Measurements from ENCODE around the gene OPRL1. TPM values are rescaled to one million over a fixed set of nuclear protein-coding genes. Genes with fewer than 3 reads are reported as not detected.
A peak's percentile ranks its signal among the peaks of the same experiment; 100 is the strongest.

OPRL1 gene
- total RNA-seq, 1 experiment from 2014 or later: 34.0 TPM

DNA sequence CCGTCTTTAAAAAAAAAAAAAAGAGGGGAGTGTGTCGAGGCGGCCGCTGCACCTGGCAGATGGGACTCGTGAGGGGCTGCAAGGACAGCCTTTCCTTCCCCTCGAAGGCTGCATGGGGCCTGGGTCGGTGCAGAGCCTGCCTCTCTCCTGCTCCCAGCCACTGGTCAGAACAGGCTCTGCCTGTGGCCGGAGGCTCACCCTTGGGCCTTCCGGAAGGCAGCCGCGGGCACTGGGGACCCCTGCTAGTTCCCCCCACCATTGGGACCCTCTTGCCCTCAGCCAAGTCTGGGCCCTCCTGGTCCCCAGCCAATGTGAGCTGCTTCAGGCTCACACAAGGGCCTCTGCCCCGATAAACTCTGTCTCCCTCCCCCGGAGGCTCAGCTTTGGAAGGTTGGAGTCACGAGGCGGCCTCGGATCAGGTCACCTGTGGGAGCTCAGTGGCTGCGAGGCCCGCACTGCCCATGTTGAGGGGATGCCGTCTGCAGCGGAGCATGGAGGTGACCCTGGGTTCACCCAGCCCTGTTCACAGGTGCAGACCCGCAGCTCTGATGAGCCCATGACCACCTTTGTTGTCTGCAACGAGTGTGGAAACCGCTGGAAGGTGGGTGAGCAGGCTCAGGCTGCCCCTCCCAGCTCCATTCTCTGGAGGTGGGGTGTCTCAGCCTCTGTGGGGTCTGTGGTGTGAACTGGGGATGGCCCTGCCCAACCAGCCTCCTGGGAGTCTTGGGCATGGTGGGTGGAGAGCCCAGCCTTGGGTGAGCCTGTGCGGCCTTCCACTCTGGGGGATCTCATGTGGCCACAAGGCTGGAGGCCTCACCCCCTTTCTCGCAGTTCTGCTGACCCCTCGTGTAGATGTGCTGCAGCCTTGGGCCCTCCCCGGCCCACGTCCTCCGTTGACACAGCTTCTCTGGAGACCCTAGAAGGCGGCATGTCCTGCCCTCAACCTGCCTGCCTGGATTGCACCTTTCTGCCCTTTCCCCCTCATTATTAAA, 8.2 kb upstream of the OPRL1 start:
- peak overlapping the region; percentile 96 for H3K9ac ChIP-seq (ENCODE audit: low read length)
- H3K27ac ChIP-seq (ENCODE audit: low read length): peak overlapping the region; percentile 100
- H3K4me1 ChIP-seq (ENCODE audit: low read length): peaks cover 100% of the 10 kb centered on the region
- no peak overlapping the region for H2AFZ ChIP-seq (ENCODE audit: low read length)
- peaks cover 22% of the 10 kb centered on the region for H3K36me3 ChIP-seq (ENCODE audit: insufficient read depth, low read length)
- no peaks in the 10 kb centered on the region for H3K9me2 ChIP-seq (replicated peaks; ENCODE audit: insufficient read depth, low read length)
- peaks cover 3% of the 10 kb centered on the region; the same call in 1 of the 2 replicates for H4K20me1 ChIP-seq (ENCODE audit: insufficient read depth, low read depth, low read length)
- peak overlapping the region; percentile 18; the same call in 1 of the 2 replicates for H3K4me3 ChIP-seq (ENCODE audit: low read length)
- peaks cover 7% of the 10 kb centered on the region for H3K79me2 ChIP-seq (ENCODE audit: low read length)
- H3K4me2 ChIP-seq (ENCODE audit: low read depth, low read length, poor library complexity, severe bottlenecking): peak overlapping the region; percentile 61
- DNase-seq: peak; percentile 86
- no peaks in the 10 kb centered on the region for H3K27me3 ChIP-seq (ENCODE audit: low read length)
- H3K9me3 ChIP-seq (ENCODE audit: low read length): no peaks in the 10 kb centered on the region

DNA sequence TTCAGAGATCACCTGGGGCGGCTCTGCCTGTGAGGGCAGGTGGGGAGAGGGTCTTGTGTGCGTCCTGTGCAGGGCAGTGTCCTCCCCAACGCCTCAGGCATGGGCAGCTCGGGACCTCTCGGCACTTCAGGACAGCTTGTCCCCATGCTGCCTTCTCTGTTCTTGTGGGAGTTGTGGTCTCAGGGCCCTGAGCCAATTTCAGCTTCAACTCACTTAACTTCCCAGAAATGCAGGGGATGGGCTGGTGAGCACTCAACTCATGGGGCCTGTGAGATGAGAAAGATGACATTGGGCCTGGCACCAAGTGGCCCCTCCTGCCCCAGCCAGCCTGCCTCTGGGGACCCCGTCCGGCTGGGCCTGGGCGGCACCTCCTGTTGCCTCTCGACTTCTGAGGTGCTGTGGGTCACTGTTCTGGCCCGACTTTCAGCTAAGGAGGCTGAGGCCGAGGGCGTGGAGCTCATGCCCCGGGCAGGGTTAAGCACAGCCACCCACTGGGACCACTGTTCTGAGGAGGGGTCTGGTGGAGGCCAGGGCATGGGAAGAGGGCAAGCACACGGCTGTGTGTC, 7.3 kb upstream of the OPRL1 start:
- Histone ChIP-seq H3K9me2 (replicated peaks; ENCODE audit: insufficient read depth, low read length) (no peaks in the 10 kb centered on the region), H3K27me3 (ENCODE audit: low read length) (no peaks in the 10 kb centered on the region), H3K36me3 (ENCODE audit: insufficient read depth, low read length) (peaks cover 22% of the 10 kb centered on the region), H2AFZ (ENCODE audit: low read length) (no peak overlapping the region), H3K4me1 (ENCODE audit: low read length) (peaks cover 100% of the 10 kb centered on the region), H3K27ac (ENCODE audit: low read length) (peak overlapping the region; percentile 100), H3K9ac (ENCODE audit: low read length) (peak overlapping the region; percentile 96), H3K4me3 (ENCODE audit: low read length) (peak overlapping the region; percentile 18; the same call in 1 of the 2 replicates), H3K4me2 (ENCODE audit: low read depth, low read length, poor library complexity, severe bottlenecking) (peak overlapping the region; percentile 61), H3K9me3 (ENCODE audit: low read length) (no peaks in the 10 kb centered on the region), H4K20me1 (ENCODE audit: insufficient read depth, low read depth, low read length) (peaks cover 3% of the 10 kb centered on the region; the same call in 1 of the 2 replicates), H3K79me2 (ENCODE audit: low read length) (peaks cover 10% of the 10 kb centered on the region)
- no peak for DNase-seq

DNA sequence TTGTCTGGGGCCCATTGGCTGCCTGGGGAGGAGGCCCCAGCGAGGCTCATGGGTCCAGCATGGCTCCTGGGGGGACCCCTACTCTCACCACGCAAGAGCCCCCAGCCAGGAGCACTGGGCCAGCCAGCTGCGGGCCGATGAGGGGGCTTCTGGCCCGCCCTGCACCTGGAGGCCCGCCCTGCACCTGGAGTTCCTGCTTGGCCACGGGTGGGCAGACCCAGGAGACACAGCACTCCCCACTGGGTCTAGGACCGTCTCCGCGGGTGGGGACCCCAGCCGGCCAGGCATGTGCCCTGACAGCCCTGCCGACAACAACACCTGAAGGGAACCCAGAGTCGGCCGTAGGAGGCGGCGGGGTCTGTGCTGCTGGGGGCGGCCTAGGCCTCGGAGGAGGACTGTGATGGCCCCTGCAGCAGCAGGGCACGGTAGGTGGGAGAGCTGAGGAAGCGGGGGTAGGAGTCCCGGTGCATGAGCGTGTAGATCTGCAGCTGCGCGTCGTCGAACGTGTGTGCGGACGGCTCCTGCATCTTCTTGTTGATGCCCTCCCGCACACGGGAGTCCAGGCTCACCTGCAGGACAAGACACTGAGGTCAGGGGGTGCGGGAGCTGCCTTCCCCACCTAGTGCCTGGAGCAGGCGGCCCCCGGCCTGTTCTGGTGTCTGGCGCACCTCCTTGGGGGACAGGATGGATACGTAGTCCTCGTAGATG, 6.3 kb upstream of the OPRL1 start:
- Histone ChIP-seq H3K4me3 (ENCODE audit: low read length) (no peak overlapping the region), H2AFZ (ENCODE audit: low read length) (no peak overlapping the region), H3K27ac (ENCODE audit: low read length) (peak overlapping the region; percentile 100), H3K4me1 (ENCODE audit: low read length) (peaks cover 94% of the 10 kb centered on the region), H3K36me3 (ENCODE audit: insufficient read depth, low read length) (peaks cover 22% of the 10 kb centered on the region), H3K27me3 (ENCODE audit: low read length) (no peaks in the 10 kb centered on the region), H3K9ac (ENCODE audit: low read length) (peak overlapping the region; percentile 96), H3K9me3 (ENCODE audit: low read length) (no peaks in the 10 kb centered on the region), H3K79me2 (ENCODE audit: low read length) (peaks cover 10% of the 10 kb centered on the region), H4K20me1 (ENCODE audit: insufficient read depth, low read depth, low read length) (peaks cover 3% of the 10 kb centered on the region; the same call in 1 of the 2 replicates), H3K4me2 (ENCODE audit: low read depth, low read length, poor library complexity, severe bottlenecking) (peak overlapping the region; percentile 61), H3K9me2 (replicated peaks; ENCODE audit: insufficient read depth, low read length) (no peaks in the 10 kb centered on the region)
- no peak for DNase-seq

DNA sequence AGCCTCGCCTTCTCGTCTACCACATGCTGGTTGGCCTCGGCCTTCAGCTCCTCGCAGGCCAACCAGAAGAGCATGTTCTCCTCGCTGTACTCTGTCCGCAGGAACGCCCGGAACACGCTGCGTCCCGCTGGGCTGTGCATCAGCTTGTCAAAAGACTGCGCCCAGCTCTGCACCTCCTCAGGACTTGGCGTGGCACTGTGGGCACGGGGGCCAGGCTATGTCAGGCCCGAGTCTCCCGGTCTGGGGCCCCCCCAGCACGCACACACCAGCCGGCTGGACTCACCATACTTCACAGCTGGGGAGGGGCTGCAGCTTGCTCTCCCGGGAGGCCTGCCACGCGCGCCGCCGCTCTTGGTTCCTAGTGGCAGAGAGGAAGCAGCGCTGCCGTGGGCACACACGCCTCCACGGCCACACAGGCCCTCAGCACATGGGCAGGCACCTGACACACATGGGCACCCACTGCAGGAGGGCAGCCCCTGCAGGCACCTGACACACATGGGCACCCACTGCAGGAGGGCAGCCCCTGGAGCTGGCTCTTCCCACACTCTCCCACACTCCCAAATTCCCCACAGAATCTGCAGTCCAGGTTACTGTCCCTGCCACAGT, 5.6 kb upstream of the OPRL1 start:
- peak overlapping the region; percentile 96 for H3K9ac ChIP-seq (ENCODE audit: low read length)
- H4K20me1 ChIP-seq (ENCODE audit: insufficient read depth, low read depth, low read length): peaks cover under 1% of the 10 kb centered on the region; the same call in 1 of the 2 replicates

DNA sequence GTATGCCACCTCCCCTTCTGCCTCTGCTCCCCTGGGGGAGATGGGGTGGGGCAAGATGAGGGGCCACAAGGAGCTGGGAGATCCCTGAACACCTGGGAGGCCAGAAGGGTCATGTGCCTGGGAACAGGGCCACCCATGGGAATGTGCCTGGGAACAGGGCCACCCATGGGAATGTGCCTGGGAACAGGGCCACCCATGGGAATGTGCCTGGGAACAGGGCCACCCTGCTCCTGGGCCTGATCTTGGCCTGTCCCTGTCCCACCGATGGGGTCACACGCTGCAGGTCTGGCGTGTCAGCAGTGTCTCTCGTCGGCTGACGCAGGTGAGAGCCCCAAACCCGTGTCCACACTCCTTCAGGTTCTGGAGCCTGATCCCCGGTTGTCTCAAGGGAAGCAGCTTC, 4.9 kb upstream of the OPRL1 start:
- H3K79me2 ChIP-seq (ENCODE audit: low read length): peaks cover 10% of the 10 kb centered on the region
- H3K4me2 ChIP-seq (ENCODE audit: low read depth, low read length, poor library complexity, severe bottlenecking): peak overlapping the region; percentile 93
- H2AFZ ChIP-seq (ENCODE audit: low read length): no peak overlapping the region
- H4K20me1 ChIP-seq (ENCODE audit: insufficient read depth, low read depth, low read length): no peaks in the 10 kb centered on the region; the same call in 1 of the 2 replicates
- H3K4me1 ChIP-seq (ENCODE audit: low read length): peaks cover 81% of the 10 kb centered on the region
- no peaks in the 10 kb centered on the region for H3K9me2 ChIP-seq (replicated peaks; ENCODE audit: insufficient read depth, low read length)
- peak overlapping the region; percentile 96 for H3K9ac ChIP-seq (ENCODE audit: low read length)
- H3K27me3 ChIP-seq (ENCODE audit: low read length): no peaks in the 10 kb centered on the region
- no peaks in the 10 kb centered on the region for H3K9me3 ChIP-seq (ENCODE audit: low read length)
- H3K27ac ChIP-seq (ENCODE audit: low read length): peak overlapping the region; percentile 100
- H3K36me3 ChIP-seq (ENCODE audit: insufficient read depth, low read length): peaks cover 22% of the 10 kb centered on the region
- H3K4me3 ChIP-seq (ENCODE audit: low read length): no peak overlapping the region
- DNase-seq: no peak

More for the DNA sequence above, 5.6 kb upstream of the OPRL1 start:
- Histone ChIP-seq H3K9me3 (ENCODE audit: low read length) (no peaks in the 10 kb centered on the region), H3K79me2 (ENCODE audit: low read length) (peaks cover 10% of the 10 kb centered on the region), H3K4me2 (ENCODE audit: low read depth, low read length, poor library complexity, severe bottlenecking) (peak overlapping the region; percentile 61), H3K27ac (ENCODE audit: low read length) (peak overlapping the region; percentile 100), H2AFZ (ENCODE audit: low read length) (no peak overlapping the region), H3K4me1 (ENCODE audit: low read length) (peaks cover 88% of the 10 kb centered on the region), H3K27me3 (ENCODE audit: low read length) (no peaks in the 10 kb centered on the region), H3K9me2 (replicated peaks; ENCODE audit: insufficient read depth, low read length) (no peaks in the 10 kb centered on the region), H3K4me3 (ENCODE audit: low read length) (no peak overlapping the region), H3K36me3 (ENCODE audit: insufficient read depth, low read length) (peaks cover 22% of the 10 kb centered on the region)
- no peak for DNase-seq

DNA sequence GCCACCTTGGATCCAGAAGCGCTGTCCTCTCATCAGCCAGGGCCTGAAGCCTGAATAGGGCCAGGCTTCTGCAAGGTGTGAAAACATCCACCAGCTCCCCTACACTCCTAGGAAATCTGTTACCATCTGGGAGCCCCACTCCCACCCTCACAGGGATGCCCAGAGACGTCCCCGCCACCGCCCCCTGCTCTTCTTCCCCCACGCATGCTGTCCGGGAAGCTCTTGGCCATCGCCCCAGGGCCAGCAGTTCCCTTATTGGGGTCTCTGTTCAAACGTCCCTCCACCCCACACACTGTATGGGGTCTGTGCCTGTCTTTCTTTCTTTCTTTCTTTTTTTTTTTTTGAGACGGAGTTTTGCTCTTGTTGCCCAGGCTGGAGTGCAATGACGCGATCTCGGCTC, 4.3 kb upstream of the OPRL1 start:
- peak overlapping the region; percentile 93 for H3K4me2 ChIP-seq (ENCODE audit: low read depth, low read length, poor library complexity, severe bottlenecking)
- no peaks in the 10 kb centered on the region for H3K9me3 ChIP-seq (ENCODE audit: low read length)
- peaks cover 16% of the 10 kb centered on the region for H3K79me2 ChIP-seq (ENCODE audit: low read length)
- H3K27ac ChIP-seq (ENCODE audit: low read length): peak overlapping the region; percentile 100
- no peaks in the 10 kb centered on the region for H3K9me2 ChIP-seq (replicated peaks; ENCODE audit: insufficient read depth, low read length)
- H3K36me3 ChIP-seq (ENCODE audit: insufficient read depth, low read length): peaks cover 22% of the 10 kb centered on the region
- H3K4me1 ChIP-seq (ENCODE audit: low read length): peaks cover 76% of the 10 kb centered on the region
- no peak overlapping the region for H2AFZ ChIP-seq (ENCODE audit: low read length)
- DNase-seq: no peak
- no peaks in the 10 kb centered on the region for H4K20me1 ChIP-seq (ENCODE audit: insufficient read depth, low read depth, low read length)
- peak overlapping the region; percentile 73; the same call in 1 of the 2 replicates for H3K4me3 ChIP-seq (ENCODE audit: low read length)
- H3K27me3 ChIP-seq (ENCODE audit: low read length): no peaks in the 10 kb centered on the region
- peak overlapping the region; percentile 96 for H3K9ac ChIP-seq (ENCODE audit: low read length)

DNA sequence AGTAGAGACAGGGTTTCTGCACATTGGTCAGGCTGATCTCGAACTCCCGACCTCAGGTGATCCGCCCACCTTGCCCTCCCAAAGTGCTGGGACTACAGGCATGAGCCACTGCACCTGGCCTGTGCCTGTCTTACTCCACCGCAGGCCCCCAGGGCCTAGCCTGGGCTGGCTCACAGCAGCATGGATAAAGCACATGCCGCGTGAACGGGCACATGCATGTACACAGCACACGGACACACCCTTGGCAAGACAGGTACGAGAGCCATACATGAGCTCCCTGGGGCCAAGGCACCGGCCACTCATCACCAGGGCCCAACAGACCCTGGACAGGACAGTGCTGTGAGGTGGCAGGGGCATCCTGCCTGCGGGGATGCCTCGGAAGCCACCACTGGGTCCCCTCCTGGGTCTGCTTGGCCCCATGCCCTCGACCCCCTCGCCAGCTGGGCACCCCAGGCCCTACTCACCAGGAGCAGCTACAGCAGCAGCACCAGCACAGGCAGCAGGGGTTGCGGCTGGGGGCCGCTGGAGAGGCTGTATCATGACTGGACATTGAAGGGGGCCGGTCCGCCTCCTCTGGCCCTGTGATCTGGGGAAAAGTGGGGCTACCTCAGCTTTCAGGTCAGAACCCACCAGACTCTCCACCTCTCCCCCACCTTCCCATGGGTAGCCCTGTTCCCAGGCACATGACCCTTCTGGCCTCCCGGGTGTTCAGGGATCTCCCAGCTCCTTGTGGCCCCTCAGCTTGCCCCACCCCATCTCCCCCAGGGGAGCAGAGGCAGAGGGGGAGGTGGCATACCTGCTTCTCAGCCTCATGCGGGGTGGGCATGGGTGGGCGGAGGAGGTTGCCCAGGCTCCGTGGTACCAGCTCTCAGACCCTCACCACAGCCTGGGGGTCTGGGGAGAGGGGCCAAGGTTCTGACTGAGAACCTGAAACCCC, 3.6 kb upstream of the OPRL1 start:
- no peaks in the 10 kb centered on the region for H3K9me3 ChIP-seq (ENCODE audit: low read length)
- H4K20me1 ChIP-seq (ENCODE audit: insufficient read depth, low read depth, low read length): no peaks in the 10 kb centered on the region
- peak overlapping the region; percentile 73 for H3K4me3 ChIP-seq (ENCODE audit: low read length)
- no peaks in the 10 kb centered on the region for H3K27me3 ChIP-seq (ENCODE audit: low read length)
- no peak overlapping the region for H2AFZ ChIP-seq (ENCODE audit: low read length)
- peaks cover 76% of the 10 kb centered on the region for H3K4me1 ChIP-seq (ENCODE audit: low read length)
- peak overlapping the region; percentile 93 for H3K4me2 ChIP-seq (ENCODE audit: low read depth, low read length, poor library complexity, severe bottlenecking)
- peak overlapping the region; percentile 96 for H3K9ac ChIP-seq (ENCODE audit: low read length)
- DNase-seq: peak; percentile 65
- H3K9me2 ChIP-seq (replicated peaks; ENCODE audit: insufficient read depth, low read length): no peaks in the 10 kb centered on the region
- H3K36me3 ChIP-seq (ENCODE audit: insufficient read depth, low read length): peaks cover 22% of the 10 kb centered on the region
- peaks cover 19% of the 10 kb centered on the region for H3K79me2 ChIP-seq (ENCODE audit: low read length)
- peak overlapping the region; percentile 100 for H3K27ac ChIP-seq (ENCODE audit: low read length)

Data from Karpas-422 (cell line).